SJCRH30 (cell line): Measurements from ENCODE around the gene HMSD. TPM values are rescaled to one million over a fixed set of nuclear protein-coding genes. Genes with fewer than 3 reads are reported as not detected.

Source experiments
- DNase-seq, 2 experiments: peaks; one replicate each; pipeline ENCODE4 v3.0.0-alpha.2; 2015 to 2020
- H3K27ac ChIP-seq: fragments of 250-450 bp; sonication (Bioruptor Pico); 2 replicates; pipeline ENCODE4 v1.5.1; 2020; ENCODE audit warnings: mild to moderate bottlenecking, moderate library complexity
- H3K27me3 ChIP-seq: fragments of 250-450 bp; sonication (Bioruptor Pico); 2 replicates; pipeline ENCODE4 v1.5.1; 2020; ENCODE audit warnings: mild to moderate bottlenecking, moderate library complexity
- H3K36me3 ChIP-seq: fragments of 250-450 bp; sonication (Bioruptor Pico); 2 replicates; pipeline ENCODE4 v1.5.1; 2020; ENCODE audit warnings: mild to moderate bottlenecking, moderate library complexity
- H3K4me1 ChIP-seq: fragments of 250-450 bp; sonication (Bioruptor Pico); 2 replicates; pipeline ENCODE4 v1.5.1; 2020; ENCODE audit warnings: mild to moderate bottlenecking, moderate library complexity
- H3K4me3 ChIP-seq: fragments of 250-450 bp; sonication (Bioruptor Pico); 2 replicates; pipeline ENCODE4 v1.5.1; 2020; ENCODE audit warnings: mild to moderate bottlenecking, moderate library complexity
- H3K9me3 ChIP-seq: fragments of 250-450 bp; sonication (Bioruptor Pico); replicated peaks from 2 replicates; pipeline ENCODE4 v1.5.1; 2020; ENCODE audit warnings: mild to moderate bottlenecking, moderate library complexity
- total RNA-seq: library from RNA; depleted of rRNA; stranded (reverse); fragments of >200 nt; shearing (Covaris generic); gene quantifications from 2 replicates; pipeline ENCODE4 v1.2.3, GENCODE V29; 2014

HMSD gene
- total RNA-seq, 1 experiment from 2014 or later, result not detected

DNA sequence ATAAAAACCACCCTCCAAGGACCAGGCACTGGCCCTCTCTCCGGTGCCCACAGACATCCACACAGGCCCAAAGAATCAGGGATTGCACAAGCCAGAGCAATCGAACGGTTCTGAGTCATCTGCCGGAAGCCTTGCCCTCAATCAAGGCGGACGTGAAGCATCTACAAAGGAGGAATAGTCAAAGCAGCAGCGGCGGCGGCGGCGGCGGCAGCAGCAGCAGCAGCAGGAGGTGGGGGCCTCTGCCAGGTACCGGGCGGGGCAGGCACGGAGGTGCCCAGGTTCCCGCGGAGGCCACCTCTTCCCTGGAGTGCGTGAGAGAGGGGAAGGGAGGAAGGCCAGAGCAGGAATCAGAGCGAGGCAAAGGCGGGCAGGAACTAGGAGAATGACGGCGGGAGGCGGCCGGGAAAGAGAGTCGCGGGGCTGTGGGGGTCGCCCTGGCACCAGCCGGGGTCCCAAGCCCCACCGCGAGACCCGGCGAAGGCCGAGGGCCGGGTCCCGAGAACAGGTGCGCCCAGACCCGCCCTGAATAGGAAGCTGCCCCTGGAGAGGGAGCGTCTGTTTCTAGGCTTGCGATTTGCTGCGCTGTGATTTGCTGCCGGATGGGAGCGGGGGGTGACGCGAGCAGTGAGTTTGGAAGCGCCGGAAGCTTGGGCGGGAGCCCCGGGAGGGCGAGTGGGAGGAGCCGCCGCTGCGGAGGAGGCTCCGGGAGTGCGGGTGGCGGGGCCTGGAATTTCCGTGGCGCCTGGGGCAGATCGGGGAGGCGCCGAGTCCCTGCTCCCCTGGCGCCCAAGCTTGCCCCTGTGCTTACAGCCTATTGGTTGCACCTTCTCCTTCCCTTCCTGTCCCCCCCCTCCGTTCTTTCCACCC lies 21.1 kb downstream of the HMSD start, which contains the start of gene SERPINB8:
Gene SERPINB8 (plus strand): TSS at position 140 of the 867 bp plus-strand sequence. CDS start 8,228 bp downstream, outside the sequence.
- H3K36me3 ChIP-seq, result no peaks in the 10 kb centered on the region
- no peaks in the 10 kb centered on the region for H3K4me1 ChIP-seq
- H3K9me3 ChIP-seq, result no peaks in the 10 kb centered on the region
- H3K4me3 ChIP-seq, result peak within 1 kb of the TSS; percentile 72
- no peaks in the 10 kb centered on the region for H3K27me3 ChIP-seq
- H3K27ac ChIP-seq, result peak within 1 kb of the TSS; percentile 90
- DNase-seq, result peak; percentile 82 to 85

DNA sequence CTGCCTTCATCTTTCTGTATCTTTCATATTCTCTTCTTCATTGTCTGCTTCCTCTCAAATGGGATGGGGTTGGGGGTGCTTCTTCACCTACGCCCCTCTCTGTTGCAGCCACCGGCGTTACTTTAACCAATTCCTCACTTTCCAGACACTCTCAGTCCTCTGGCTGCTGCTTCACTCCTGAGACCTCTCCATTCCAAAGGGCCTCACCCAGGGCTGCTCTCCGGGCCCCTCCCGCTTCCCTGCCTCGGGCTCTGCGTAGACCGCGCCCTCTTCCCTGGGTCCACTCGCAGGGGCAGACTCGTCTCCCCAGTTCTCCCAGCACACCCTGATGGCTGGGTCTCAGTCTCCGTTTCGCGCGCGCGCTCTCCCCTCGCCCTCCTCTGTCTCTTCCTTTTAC lies 21.7 kb downstream of the HMSD start:
- H3K27me3 ChIP-seq, result no peaks in the 10 kb centered on the region
- H3K4me1 ChIP-seq, result no peaks in the 10 kb centered on the region
- H3K4me3 ChIP-seq, result peak overlapping the region; percentile 72
- no peaks in the 10 kb centered on the region for H3K36me3 ChIP-seq
- no peaks in the 10 kb centered on the region for H3K9me3 ChIP-seq
- DNase-seq, result peak; percentile 63 to 66
- peak overlapping the region; percentile 90 for H3K27ac ChIP-seq

GRCh38 chr18:63971320-63972001 lies 22.4 kb downstream of the HMSD start:
- Histone ChIP-seq H3K4me3 (peak overlapping the region; percentile 72), H3K36me3 (no peaks in the 10 kb centered on the region), H3K27ac (peak overlapping the region; percentile 90), H3K27me3 (no peaks in the 10 kb centered on the region), H3K4me1 (no peaks in the 10 kb centered on the region), H3K9me3 (no peaks in the 10 kb centered on the region)
- DNase-seq, result no peak

DNA sequence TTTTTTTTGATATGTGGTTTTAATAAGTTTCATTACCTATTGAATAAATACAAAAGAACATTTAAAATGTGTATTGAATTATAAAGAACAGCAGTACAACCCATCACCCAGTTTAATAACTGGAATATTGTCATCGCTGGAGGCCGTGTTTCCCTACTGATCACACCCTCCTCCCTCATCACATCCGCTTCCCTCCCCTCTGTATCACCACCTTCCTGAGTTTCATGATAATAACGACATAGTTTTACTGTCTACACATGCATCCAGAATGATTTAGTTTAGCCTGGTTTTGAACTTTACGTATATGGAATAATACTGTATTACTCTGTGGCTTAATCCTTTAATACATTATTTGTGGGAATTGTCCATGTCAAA lies 22.9 kb downstream of the HMSD start:
- Histone ChIP-seq H3K27ac (no peak overlapping the region), H3K4me3 (no peak overlapping the region)
- DNase-seq, result no peak

DNA sequence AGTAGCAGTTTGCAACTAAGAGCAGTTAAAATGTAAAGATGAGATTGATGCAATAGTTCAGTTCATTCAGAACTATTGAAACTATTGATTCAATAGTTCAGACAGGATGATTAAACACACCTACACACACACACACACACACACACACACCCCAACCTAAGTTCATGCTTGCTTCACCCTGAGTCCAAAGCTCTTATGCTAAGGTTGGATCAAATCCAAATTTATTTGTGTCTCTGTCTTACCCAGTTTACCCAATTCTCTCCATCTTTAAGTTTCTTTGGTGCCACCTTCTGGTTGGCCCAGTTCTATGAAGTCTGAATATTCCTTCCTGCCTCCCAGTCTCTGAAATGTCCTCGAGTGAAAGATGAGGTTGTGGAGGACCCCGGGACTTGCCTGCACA lies 25.9 kb downstream of the HMSD start:
- Histone ChIP-seq H3K27me3 (no peaks in the 10 kb centered on the region), H3K4me3 (no peak overlapping the region), H3K36me3 (no peaks in the 10 kb centered on the region), H3K27ac (no peak overlapping the region), H3K9me3 (no peaks in the 10 kb centered on the region), H3K4me1 (no peaks in the 10 kb centered on the region)
- DNase-seq, result peak in 1 of 2 experiments; percentile 8

More for the DNA sequence above, 22.9 kb downstream of the HMSD start:
- Histone ChIP-seq H3K36me3 (no peaks in the 10 kb centered on the region), H3K27me3 (no peaks in the 10 kb centered on the region), H3K9me3 (no peaks in the 10 kb centered on the region), H3K4me1 (no peaks in the 10 kb centered on the region)

GRCh38 chr18:63975628-63976027 lies 26.5 kb downstream of the HMSD start:
- H3K4me3 ChIP-seq, result no peak overlapping the region
- no peaks in the 10 kb centered on the region for H3K36me3 ChIP-seq
- no peaks in the 10 kb centered on the region for H3K27me3 ChIP-seq
- H3K4me1 ChIP-seq, result no peaks in the 10 kb centered on the region
- no peak for DNase-seq
- H3K9me3 ChIP-seq, result no peaks in the 10 kb centered on the region
- no peak overlapping the region for H3K27ac ChIP-seq

GRCh38 chr18:63977040-63977439 lies 27.9 kb downstream of the HMSD start:
- Histone ChIP-seq H3K9me3 (no peaks in the 10 kb centered on the region), H3K27ac (no peak overlapping the region), H3K4me3 (no peak overlapping the region), H3K27me3 (no peaks in the 10 kb centered on the region), H3K4me1 (no peaks in the 10 kb centered on the region), H3K36me3 (no peaks in the 10 kb centered on the region)
- no peak for DNase-seq

DNA sequence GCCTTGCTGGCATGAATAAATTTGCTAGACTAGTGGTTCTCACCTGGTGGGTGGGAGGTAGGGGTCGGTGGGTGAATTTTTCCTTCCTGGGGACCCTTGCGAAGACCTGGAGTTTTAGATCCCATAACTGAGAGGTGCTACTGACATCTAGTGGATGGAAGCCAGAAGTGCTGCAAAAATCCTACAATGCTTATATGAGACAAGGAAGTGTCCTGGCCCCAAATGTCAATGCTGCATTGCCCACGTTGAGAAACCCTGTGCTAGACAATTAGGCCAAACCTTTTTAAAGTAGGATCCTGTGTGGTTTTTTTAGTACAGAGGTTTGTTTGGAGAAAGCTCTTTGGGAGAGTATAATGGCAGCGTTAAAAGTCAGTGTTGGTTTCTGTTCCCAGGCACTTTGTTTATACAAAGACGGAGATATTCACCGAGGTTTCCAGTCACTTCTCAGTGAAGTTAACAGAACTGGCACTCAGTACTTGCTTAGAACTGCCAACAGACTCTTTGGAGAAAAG lies 30.4 kb downstream of the HMSD start:
- Histone ChIP-seq H3K27me3 (no peaks in the 10 kb centered on the region), H3K4me1 (no peaks in the 10 kb centered on the region), H3K36me3 (no peaks in the 10 kb centered on the region), H3K27ac (no peak overlapping the region), H3K4me3 (no peak overlapping the region), H3K9me3 (no peaks in the 10 kb centered on the region)
- DNase-seq, result peak in 1 of 2 experiments; percentile 60

- no peaks in the 10 kb centered on the region for H3K27me3 ChIP-seq
- no peaks in the 10 kb centered on the region for H3K9me3 ChIP-seq
- H3K36me3 ChIP-seq, result no peaks in the 10 kb centered on the region
- no peak overlapping the region for H3K4me3 ChIP-seq
- H3K27ac ChIP-seq, result no peak overlapping the region
- H3K4me1 ChIP-seq, result no peaks in the 10 kb centered on the region
- no peak for DNase-seq
Measured at GRCh38 chr18:63980027-63980426, 30.9 kb downstream of the HMSD start.

DNA sequence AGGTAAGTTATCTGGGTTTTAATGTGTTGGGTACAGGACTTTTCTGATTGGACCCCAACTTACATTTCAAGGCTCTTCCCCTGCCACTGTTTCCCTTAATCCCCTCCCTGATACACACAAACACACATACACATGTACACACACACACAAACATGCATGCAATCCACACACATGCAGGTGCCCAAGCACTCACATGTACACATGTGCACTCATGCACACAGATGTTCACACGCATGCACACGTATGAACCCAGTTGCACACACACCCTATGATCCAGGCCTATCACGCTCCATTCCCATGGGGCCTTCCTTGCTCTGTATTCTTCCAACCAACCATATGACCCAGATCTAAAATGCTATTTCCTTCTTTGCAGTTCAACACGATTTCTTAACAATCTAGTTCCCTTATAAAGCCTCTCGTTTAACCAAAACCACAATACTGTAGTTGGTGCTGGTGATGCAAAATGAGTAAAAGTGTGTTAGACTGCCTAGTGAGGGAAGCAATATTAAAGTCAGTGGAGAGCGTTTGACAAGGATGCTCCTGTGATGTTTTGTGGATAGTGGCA lies 31.9 kb downstream of the HMSD start:
- Histone ChIP-seq H3K27me3 (no peaks in the 10 kb centered on the region), H3K27ac (no peak overlapping the region), H3K9me3 (no peaks in the 10 kb centered on the region), H3K36me3 (no peaks in the 10 kb centered on the region), H3K4me3 (no peak overlapping the region), H3K4me1 (no peaks in the 10 kb centered on the region)
- DNase-seq, result no peak

GRCh38 chr18:63981719-63982118 lies 32.6 kb downstream of the HMSD start:
- DNase-seq, result no peak
- Histone ChIP-seq H3K4me1 (no peaks in the 10 kb centered on the region), H3K9me3 (no peaks in the 10 kb centered on the region), H3K4me3 (no peak overlapping the region), H3K27me3 (no peaks in the 10 kb centered on the region), H3K36me3 (no peaks in the 10 kb centered on the region), H3K27ac (no peak overlapping the region)

- H3K4me1 ChIP-seq, result no peaks in the 10 kb centered on the region
- no peak overlapping the region for H3K4me3 ChIP-seq
- H3K9me3 ChIP-seq, result no peaks in the 10 kb centered on the region
- no peaks in the 10 kb centered on the region for H3K36me3 ChIP-seq
- DNase-seq, result no peak
- no peak overlapping the region for H3K27ac ChIP-seq
- no peaks in the 10 kb centered on the region for H3K27me3 ChIP-seq
Measured at GRCh38 chr18:63982361-63982760, 33.3 kb downstream of the HMSD start.

- Histone ChIP-seq H3K9me3 (no peaks in the 10 kb centered on the region), H3K27ac (no peak overlapping the region), H3K27me3 (no peaks in the 10 kb centered on the region), H3K36me3 (no peaks in the 10 kb centered on the region), H3K4me1 (no peaks in the 10 kb centered on the region), H3K4me3 (no peak overlapping the region)
- DNase-seq, result no peak
Measured at GRCh38 chr18:63986885-63987284, 37.8 kb downstream of the HMSD start.

GRCh38 chr18:63987743-63988142 lies 38.6 kb downstream of the HMSD start:
- Histone ChIP-seq H3K9me3 (no peaks in the 10 kb centered on the region), H3K27ac (no peak overlapping the region), H3K4me3 (no peak overlapping the region), H3K4me1 (no peaks in the 10 kb centered on the region), H3K27me3 (no peaks in the 10 kb centered on the region), H3K36me3 (no peaks in the 10 kb centered on the region)
- no peak for DNase-seq

GRCh38 chr18:63992751-63993150 lies 43.6 kb downstream of the HMSD start:
- Histone ChIP-seq H3K4me3 (no peak overlapping the region), H3K4me1 (no peaks in the 10 kb centered on the region), H3K36me3 (no peaks in the 10 kb centered on the region), H3K9me3 (no peaks in the 10 kb centered on the region), H3K27me3 (no peaks in the 10 kb centered on the region), H3K27ac (no peak overlapping the region)
- DNase-seq, result no peak
